Measurements from ENCODE around the gene RAB26.
A peak's percentile ranks its signal among the peaks of the same experiment; 100 is the strongest.
"Not testable (repeated sequence)": the region's sequence is repeated elsewhere in the genome, so short reads cannot be mapped to it uniquely, and the experiment has no call there.

The RAB26 gene

GRCh38 chr16:2116428-2116827 lies 32.0 kb upstream of the RAB26 start:
- H3K27ac ChIP-seq; DNase-seq (ENCODE audit: low read depth, low spot score): not testable (repeated sequence)

- not testable (repeated sequence) for DNase-seq (ENCODE audit: low read depth, low spot score)
These were observed 31.1 kb upstream of the RAB26 start for GRCh38 chr16:2117341-2117740.

GRCh38 chr16:2117960-2118722 lies 30.3 kb upstream of the RAB26 start:
- not testable (repeated sequence) for DNase-seq (ENCODE audit: low read depth, low spot score); H3K27ac ChIP-seq

More at GRCh38 chr16:2117341-2117740, 31.1 kb upstream of the RAB26 start:
- H3K27ac ChIP-seq = not testable (repeated sequence)

GRCh38 chr16:2121325-2121724 lies 27.1 kb upstream of the RAB26 start:
- H3K27ac ChIP-seq = peak overlapping the region; percentile 27
- not testable (repeated sequence) for DNase-seq (ENCODE audit: low read depth, low spot score)

- peak overlapping the region; percentile 27 for H3K27ac ChIP-seq
- no peak for DNase-seq (ENCODE audit: low read depth, low spot score)
These were observed 26.6 kb upstream of the RAB26 start for GRCh38 chr16:2121853-2122252.

- H3K27ac ChIP-seq = no peak overlapping the region
- no peak for DNase-seq (ENCODE audit: low read depth, low spot score)
These were observed 26.0 kb upstream of the RAB26 start for GRCh38 chr16:2122429-2122828.

GRCh38 chr16:2122934-2123683 lies 25.3 kb upstream of the RAB26 start:
- not testable (repeated sequence) for DNase-seq (ENCODE audit: low read depth, low spot score); H3K27ac ChIP-seq

- H3K27ac ChIP-seq = peak overlapping the region; percentile 48
- not testable (repeated sequence) for DNase-seq (ENCODE audit: low read depth, low spot score)
These were observed 24.6 kb upstream of the RAB26 start for GRCh38 chr16:2123706-2124376.

- peak overlapping the region; percentile 48 for H3K27ac ChIP-seq
- not testable (repeated sequence) for DNase-seq (ENCODE audit: low read depth, low spot score)
These were observed 24.1 kb upstream of the RAB26 start for GRCh38 chr16:2124377-2124693.

- not testable (repeated sequence) for DNase-seq (ENCODE audit: low read depth, low spot score)
- peak overlapping the region; percentile 48 for H3K27ac ChIP-seq
These were observed 23.6 kb upstream of the RAB26 start for GRCh38 chr16:2124694-2125444.

GRCh38 chr16:2125609-2126008 lies 22.8 kb upstream of the RAB26 start:
- H3K27ac ChIP-seq = peak overlapping the region; percentile 48
- DNase-seq (ENCODE audit: low read depth, low spot score) = not testable (repeated sequence)

- not testable (repeated sequence) for DNase-seq (ENCODE audit: low read depth, low spot score)
- peak overlapping the region; percentile 27 for H3K27ac ChIP-seq
These were observed 22.2 kb upstream of the RAB26 start for GRCh38 chr16:2126161-2126743.

GRCh38 chr16:2126928-2127556 lies 21.4 kb upstream of the RAB26 start:
- H3K27ac ChIP-seq = peak overlapping the region; percentile 27
- DNase-seq (ENCODE audit: low read depth, low spot score) = not testable (repeated sequence)

- peak overlapping the region; percentile 17 for H3K27ac ChIP-seq
- DNase-seq (ENCODE audit: low read depth, low spot score) = not testable (repeated sequence)
These were observed 20.7 kb upstream of the RAB26 start for GRCh38 chr16:2127630-2128280.

- not testable (repeated sequence) for DNase-seq (ENCODE audit: low read depth, low spot score)
- peak overlapping the region; percentile 80 for H3K27ac ChIP-seq
These were observed 19.2 kb upstream of the RAB26 start for GRCh38 chr16:2129251-2129650.

- DNase-seq (ENCODE audit: low read depth, low spot score) = not testable (repeated sequence)
- peak overlapping the region; percentile 29 for H3K27ac ChIP-seq
These were observed 18.5 kb upstream of the RAB26 start for GRCh38 chr16:2129890-2130447.

- DNase-seq (ENCODE audit: low read depth, low spot score); H3K27ac ChIP-seq: not testable (repeated sequence)
These were observed 14.6 kb upstream of the RAB26 start for GRCh38 chr16:2133797-2134196.

GRCh38 chr16:2135071-2135470 lies 13.4 kb upstream of the RAB26 start:
- H3K27ac ChIP-seq = peak overlapping the region; percentile 39
- not testable (repeated sequence) for DNase-seq (ENCODE audit: low read depth, low spot score)
